SK-N-MC (cell line): ENCODE measurements around the gene TMEM41B.
"Not testable (repeated sequence)": the region's sequence is repeated elsewhere in the genome, so short reads cannot be mapped to it uniquely, and the experiment has no call there.

Experiments
- DNase-seq: peaks from one replicate; pipeline ENCODE4 v3.0.0-alpha.2; 2011; ENCODE audit warnings: low read depth, low spot score
- H3K27ac ChIP-seq: fragments of 200-600 bp; sonication (generic); 2 replicates; pipeline ENCODE4 v1.5.1; 2016; ENCODE audit warnings: mixed run types
- H3K36me3 ChIP-seq: fragments of 200-600 bp; sonication (generic); 2 replicates; pipeline ENCODE4 v1.6.1; 2017; ENCODE audit warnings: antibody characterized with exemption, low read length, mixed read lengths; ENCODE audit not compliant: insufficient read depth
- H3K4me3 ChIP-seq: fragments of 200-600 bp; sonication (generic); 2 replicates; pipeline ENCODE4 v1.5.1; 2016
- H3K9ac ChIP-seq: fragments of 200-600 bp; sonication (generic); 2 replicates; pipeline ENCODE4 v1.8.0; 2017; ENCODE audit warnings: mixed run types, mixed read lengths; ENCODE audit not compliant: insufficient read length
- H3K9me3 ChIP-seq: fragments of 200-600 bp; sonication (generic); 2 replicates; pipeline ENCODE4 v1.6.1; 2017; ENCODE audit warnings: low read depth, mild to moderate bottlenecking, antibody characterized with exemption, low read length, moderate library complexity, mixed read lengths
- EZH2 ChIP-seq: fragments of 200-600 bp; sonication (generic); IDR thresholded peaks from one replicate; pipeline ENCODE4 v1.6.1; 2017; ENCODE audit warnings: antibody characterized with exemption
- FOXP2 ChIP-seq: optimal IDR thresholded peaks from 2 replicates; pipeline ENCODE3; 2011; ENCODE audit warnings: mild to moderate bottlenecking, moderate library complexity; ENCODE audit not compliant: insufficient read depth; ENCODE audit errors: extremely low read length, control extremely low read depth
- POLR2AphosphoS5 ChIP-seq: IDR thresholded peaks from 2 replicates; pipeline ENCODE4 v1.6.1; 2012; ENCODE audit warnings: mild to moderate bottlenecking, low read depth, low read length, borderline replicate concordance

Gene TMEM41B

GRCh38 chr11:9341638-9342178, 27.3 kb upstream of the TMEM41B start:
- no peak overlapping the region for H3K9ac ChIP-seq
- no peaks in the 10 kb centered on the region for H3K9me3 ChIP-seq
- no peak overlapping the region for H3K4me3 ChIP-seq
- 0 out of 2 replicates have a peak overlapping the region, but pooled peaks have one; percentile 39 for H3K27ac ChIP-seq
- H3K36me3 ChIP-seq: no peaks in the 10 kb centered on the region
- DNase-seq: no peak
- TF ChIP-seq FOXP2: no peak
- TF ChIP-seq POLR2AphosphoS5: no peak
- no peak for TF ChIP-seq EZH2

- DNase-seq: no peak
- no peaks in the 10 kb centered on the region for H3K9me3 ChIP-seq
These were observed 18.3 kb upstream of the TMEM41B start for GRCh38 chr11:9332655-9333054.

DNA sequence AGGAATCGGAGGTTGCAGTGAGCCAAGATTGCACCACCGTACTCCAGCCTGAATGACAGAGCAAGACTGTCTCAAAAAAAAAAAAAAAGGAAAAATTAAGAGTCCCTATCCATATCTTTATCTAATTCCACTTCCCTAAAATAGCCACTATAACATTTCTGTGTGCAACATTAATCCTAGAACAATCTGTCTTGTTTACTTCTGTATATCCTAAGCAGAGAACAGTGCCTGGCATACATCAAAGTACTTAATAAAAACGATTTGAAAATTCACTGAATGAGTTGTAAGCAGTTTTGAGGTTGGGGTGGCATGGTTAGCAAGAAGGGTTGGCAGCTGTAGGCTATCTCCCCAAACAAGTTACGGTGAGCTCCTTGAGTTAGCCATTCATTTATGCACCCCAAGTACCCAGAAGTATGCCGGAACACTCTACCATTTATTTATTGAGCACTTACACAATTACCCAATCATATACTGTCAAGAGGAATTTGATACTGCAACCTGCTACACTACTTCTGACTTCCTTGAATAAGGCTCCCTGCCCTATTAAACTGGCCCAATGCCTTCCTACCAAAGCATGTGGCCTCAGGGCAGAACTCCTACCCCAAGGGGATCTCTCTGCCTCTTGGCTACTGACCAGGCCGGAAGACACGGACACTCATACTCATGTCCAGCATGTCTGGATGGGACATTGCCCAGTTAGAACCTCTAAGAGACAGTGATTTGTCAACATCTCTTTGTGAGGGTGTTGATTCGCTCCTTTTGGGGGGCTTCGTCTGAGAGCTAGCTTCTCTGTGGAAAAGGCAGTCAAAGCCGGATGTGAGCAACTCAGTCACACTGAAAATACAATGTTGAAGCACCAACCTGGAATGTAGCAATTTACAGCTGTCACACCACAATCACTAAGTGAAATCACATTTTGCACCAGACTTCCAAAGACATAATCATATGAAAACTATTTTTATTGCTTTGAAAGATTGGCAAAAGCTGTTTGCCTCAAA, 16.3 kb upstream of the TMEM41B start:
- no peak overlapping the region for H3K4me3 ChIP-seq
- no peaks in the 10 kb centered on the region for H3K36me3 ChIP-seq
- DNase-seq: no peak
- H3K9me3 ChIP-seq: no peaks in the 10 kb centered on the region
- no peak overlapping the region for H3K9ac ChIP-seq
- TF ChIP-seq EZH2 (no peak), POLR2AphosphoS5 (no peak)
- no peak overlapping the region for H3K27ac ChIP-seq

More at GRCh38 chr11:9332655-9333054, 18.3 kb upstream of the TMEM41B start:
- Histone ChIP-seq H3K9ac (no peak overlapping the region), H3K27ac (no peak overlapping the region), H3K36me3 (no peaks in the 10 kb centered on the region), H3K4me3 (no peak overlapping the region)
- no peak for TF ChIP-seq FOXP2
- no peak for TF ChIP-seq POLR2AphosphoS5
- no peak for TF ChIP-seq EZH2

DNA sequence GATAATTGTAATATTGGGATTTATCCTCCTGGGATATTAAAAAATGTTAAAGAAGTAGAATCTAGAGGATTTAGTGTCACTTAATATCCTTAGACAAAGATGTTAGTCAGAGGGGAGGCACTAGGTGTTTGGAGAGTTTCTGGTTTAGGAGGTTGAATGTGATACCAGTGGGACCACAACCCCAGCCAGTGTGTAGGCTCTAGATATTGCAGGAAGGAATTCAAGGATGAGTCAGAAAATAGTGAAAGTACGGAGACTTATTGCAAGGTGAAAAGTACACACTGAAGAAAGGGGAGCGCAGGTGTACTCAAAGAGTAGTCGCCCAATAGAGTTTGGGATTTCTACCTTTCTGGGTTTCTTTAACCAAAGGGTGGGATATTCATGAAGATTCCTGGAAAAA, 5.7 kb upstream of the TMEM41B start:
- Histone ChIP-seq H3K9me3 (no peaks in the 10 kb centered on the region), H3K9ac (no peak overlapping the region), H3K27ac (no peak overlapping the region), H3K36me3 (no peaks in the 10 kb centered on the region), H3K4me3 (no peak overlapping the region)
- no peak for TF ChIP-seq EZH2
- TF ChIP-seq POLR2AphosphoS5: no peak
- no peak for TF ChIP-seq FOXP2
- no peak for DNase-seq

DNA sequence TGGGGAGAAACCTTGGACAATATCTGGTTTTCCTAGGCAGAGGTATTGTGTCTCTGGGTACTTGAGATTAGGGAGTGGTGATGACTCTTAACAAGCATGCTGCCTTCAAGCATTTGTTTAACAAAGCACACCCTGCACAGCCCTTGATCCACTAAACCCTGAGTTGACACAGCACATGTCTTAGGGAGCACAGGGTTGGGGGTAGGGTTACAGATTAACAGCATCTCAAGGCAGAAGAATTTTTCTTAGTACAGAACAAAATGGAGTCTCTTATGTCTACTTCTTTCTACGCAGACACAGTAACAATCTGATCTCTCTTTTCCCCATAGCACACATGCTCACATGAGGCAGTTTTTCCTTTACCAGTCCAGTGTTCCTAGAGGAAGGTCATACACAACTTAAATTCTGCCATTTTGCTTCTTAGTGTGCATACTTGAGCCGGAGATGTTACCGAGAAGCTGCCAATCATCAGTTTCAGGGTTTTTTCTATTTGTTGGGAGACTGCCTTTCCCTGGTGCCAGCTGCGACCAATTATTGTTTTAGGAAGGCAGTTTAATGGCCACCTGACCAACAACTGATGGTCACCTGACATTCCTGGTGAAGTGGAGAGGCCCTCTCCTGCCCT, 5.1 kb upstream of the TMEM41B start:
- not testable (repeated sequence) for H3K36me3 ChIP-seq, H3K4me3 ChIP-seq, H3K9ac ChIP-seq, H3K27ac ChIP-seq, H3K9me3 ChIP-seq, DNase-seq

GRCh38 chr11:9318442-9319376, 4.3 kb upstream of the TMEM41B start:
- DNase-seq, H3K36me3 ChIP-seq, H3K9me3 ChIP-seq, H3K4me3 ChIP-seq, H3K9ac ChIP-seq, H3K27ac ChIP-seq: not testable (repeated sequence)

DNA sequence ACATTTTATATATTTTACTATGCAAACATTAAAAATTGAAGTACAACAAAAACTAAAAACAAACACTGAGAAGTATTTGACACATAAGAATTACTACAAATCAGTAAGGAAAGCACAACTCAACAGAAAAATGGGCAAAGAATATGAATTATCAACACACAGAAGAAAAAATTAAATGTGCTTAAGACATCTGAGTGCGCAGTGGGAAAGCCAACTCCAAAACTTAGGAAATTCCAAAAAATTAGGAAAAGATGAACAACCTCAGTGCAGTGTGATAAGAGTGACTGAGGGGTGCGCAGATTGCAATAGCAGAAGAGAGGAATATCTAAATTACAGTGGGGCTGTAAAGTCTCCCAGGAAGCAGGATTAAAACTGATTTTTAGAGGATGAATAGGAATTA, 1.9 kb upstream of the TMEM41B start:
- H3K9ac ChIP-seq: no peak overlapping the region
- H3K27ac ChIP-seq: peak overlapping the region; percentile 7
- DNase-seq: no peak
- TF ChIP-seq POLR2AphosphoS5 (no peak), FOXP2 (no peak), EZH2 (no peak)
- H3K4me3 ChIP-seq: no peak overlapping the region
- H3K9me3 ChIP-seq: no peaks in the 10 kb centered on the region
- H3K36me3 ChIP-seq: peaks cover 10% of the 10 kb centered on the region; the same call in 1 of the 2 replicates

GRCh38 chr11:9315078-9315688, 790 bp upstream of the TMEM41B start:
- Histone ChIP-seq H3K4me3 (peak overlapping the region; percentile 100), H3K9ac (peak overlapping the region; percentile 89), H3K36me3 (peaks cover 17% of the 10 kb centered on the region; the same call in 1 of the 2 replicates), H3K27ac (peak overlapping the region; percentile 97), H3K9me3 (no peaks in the 10 kb centered on the region)
- no peak for TF ChIP-seq FOXP2
- no peak for TF ChIP-seq EZH2
- no peak for TF ChIP-seq POLR2AphosphoS5
- no peak for DNase-seq
